Measurements from ENCODE around the gene GPAT3.

GPAT3 gene

GRCh38 chr4:83548151-83548905 lies 12.4 kb downstream of the GPAT3 start:
- H3K4me3 ChIP-seq (ENCODE audit: insufficient read depth, low read depth, low read length, poor library complexity, severe bottlenecking) = no peak overlapping the region
- peak; percentile 6 to 20 (median 20) for DNase-seq
- no peak overlapping the region for H3K27ac ChIP-seq (ENCODE audit: insufficient read depth, low read length, poor library complexity, severe bottlenecking)
- no peaks in the 10 kb centered on the region for H3K9me3 ChIP-seq (ENCODE audit: control insufficient read depth, low read length)
- no peaks in the 10 kb centered on the region for H3K27me3 ChIP-seq (replicated peaks; ENCODE audit: control insufficient read depth, insufficient read depth, low read length, poor library complexity, severe bottlenecking)
- no peaks in the 10 kb centered on the region for H3K4me1 ChIP-seq (ENCODE audit: control insufficient read depth, insufficient read depth, low read length, poor library complexity, severe bottlenecking)
- no peaks in the 10 kb centered on the region for H3K36me3 ChIP-seq (ENCODE audit: control insufficient read depth, insufficient read depth, low read length)

- DNase-seq = no peak
- no peak overlapping the region for H3K27ac ChIP-seq (ENCODE audit: insufficient read depth, low read length, poor library complexity, severe bottlenecking)
- no peaks in the 10 kb centered on the region for H3K27me3 ChIP-seq (replicated peaks; ENCODE audit: control insufficient read depth, insufficient read depth, low read length, poor library complexity, severe bottlenecking)
- H3K4me1 ChIP-seq (ENCODE audit: control insufficient read depth, insufficient read depth, low read length, poor library complexity, severe bottlenecking) = no peaks in the 10 kb centered on the region
- no peak overlapping the region for H3K4me3 ChIP-seq (ENCODE audit: insufficient read depth, low read depth, low read length, poor library complexity, severe bottlenecking)
- no peaks in the 10 kb centered on the region for H3K36me3 ChIP-seq (ENCODE audit: control insufficient read depth, insufficient read depth, low read length)
- no peaks in the 10 kb centered on the region for H3K9me3 ChIP-seq (ENCODE audit: control insufficient read depth, low read length)
Measured at GRCh38 chr4:83552083-83552482, 16.2 kb downstream of the GPAT3 start.

GRCh38 chr4:83552924-83553323 lies 17.0 kb downstream of the GPAT3 start:
- no peak overlapping the region for H3K27ac ChIP-seq (ENCODE audit: insufficient read depth, low read length, poor library complexity, severe bottlenecking)
- no peaks in the 10 kb centered on the region for H3K4me1 ChIP-seq (ENCODE audit: control insufficient read depth, insufficient read depth, low read length, poor library complexity, severe bottlenecking)
- no peak overlapping the region for H3K4me3 ChIP-seq (ENCODE audit: insufficient read depth, low read depth, low read length, poor library complexity, severe bottlenecking)
- no peaks in the 10 kb centered on the region for H3K27me3 ChIP-seq (replicated peaks; ENCODE audit: control insufficient read depth, insufficient read depth, low read length, poor library complexity, severe bottlenecking)
- H3K9me3 ChIP-seq (ENCODE audit: control insufficient read depth, low read length) = no peaks in the 10 kb centered on the region
- no peaks in the 10 kb centered on the region for H3K36me3 ChIP-seq (ENCODE audit: control insufficient read depth, insufficient read depth, low read length)
- DNase-seq = no peak

- Histone ChIP-seq H3K4me3 (ENCODE audit: insufficient read depth, low read depth, low read length, poor library complexity, severe bottlenecking) (no peak overlapping the region), H3K4me1 (ENCODE audit: control insufficient read depth, insufficient read depth, low read length, poor library complexity, severe bottlenecking) (no peaks in the 10 kb centered on the region), H3K36me3 (ENCODE audit: control insufficient read depth, insufficient read depth, low read length) (no peaks in the 10 kb centered on the region), H3K27me3 (replicated peaks; ENCODE audit: control insufficient read depth, insufficient read depth, low read length, poor library complexity, severe bottlenecking) (no peaks in the 10 kb centered on the region), H3K9me3 (ENCODE audit: control insufficient read depth, low read length) (no peaks in the 10 kb centered on the region), H3K27ac (ENCODE audit: insufficient read depth, low read length, poor library complexity, severe bottlenecking) (no peak overlapping the region)
- no peak for DNase-seq
Measured at GRCh38 chr4:83556006-83556707, 20.2 kb downstream of the GPAT3 start.

GRCh38 chr4:83556816-83557215 lies 20.9 kb downstream of the GPAT3 start:
- no peaks in the 10 kb centered on the region for H3K4me1 ChIP-seq (ENCODE audit: control insufficient read depth, insufficient read depth, low read length, poor library complexity, severe bottlenecking)
- H3K27me3 ChIP-seq (replicated peaks; ENCODE audit: control insufficient read depth, insufficient read depth, low read length, poor library complexity, severe bottlenecking) = no peaks in the 10 kb centered on the region
- no peak overlapping the region for H3K27ac ChIP-seq (ENCODE audit: insufficient read depth, low read length, poor library complexity, severe bottlenecking)
- no peak overlapping the region for H3K4me3 ChIP-seq (ENCODE audit: insufficient read depth, low read depth, low read length, poor library complexity, severe bottlenecking)
- H3K36me3 ChIP-seq (ENCODE audit: control insufficient read depth, insufficient read depth, low read length) = no peaks in the 10 kb centered on the region
- DNase-seq = no peak
- no peaks in the 10 kb centered on the region for H3K9me3 ChIP-seq (ENCODE audit: control insufficient read depth, low read length)

GRCh38 chr4:83558059-83558653 lies 22.2 kb downstream of the GPAT3 start:
- H3K36me3 ChIP-seq (ENCODE audit: control insufficient read depth, insufficient read depth, low read length) = no peaks in the 10 kb centered on the region
- H3K27me3 ChIP-seq (replicated peaks; ENCODE audit: control insufficient read depth, insufficient read depth, low read length, poor library complexity, severe bottlenecking) = no peaks in the 10 kb centered on the region
- DNase-seq = no peak
- H3K4me1 ChIP-seq (ENCODE audit: control insufficient read depth, insufficient read depth, low read length, poor library complexity, severe bottlenecking) = no peaks in the 10 kb centered on the region
- H3K27ac ChIP-seq (ENCODE audit: insufficient read depth, low read length, poor library complexity, severe bottlenecking) = no peak overlapping the region
- no peaks in the 10 kb centered on the region for H3K9me3 ChIP-seq (ENCODE audit: control insufficient read depth, low read length)
- no peak overlapping the region for H3K4me3 ChIP-seq (ENCODE audit: insufficient read depth, low read depth, low read length, poor library complexity, severe bottlenecking)

GRCh38 chr4:83558680-83559079 lies 22.8 kb downstream of the GPAT3 start:
- Histone ChIP-seq H3K9me3 (ENCODE audit: control insufficient read depth, low read length) (no peaks in the 10 kb centered on the region), H3K27me3 (replicated peaks; ENCODE audit: control insufficient read depth, insufficient read depth, low read length, poor library complexity, severe bottlenecking) (no peaks in the 10 kb centered on the region), H3K36me3 (ENCODE audit: control insufficient read depth, insufficient read depth, low read length) (no peaks in the 10 kb centered on the region), H3K4me1 (ENCODE audit: control insufficient read depth, insufficient read depth, low read length, poor library complexity, severe bottlenecking) (no peaks in the 10 kb centered on the region), H3K27ac (ENCODE audit: insufficient read depth, low read length, poor library complexity, severe bottlenecking) (no peak overlapping the region), H3K4me3 (ENCODE audit: insufficient read depth, low read depth, low read length, poor library complexity, severe bottlenecking) (no peak overlapping the region)
- DNase-seq = no peak

GRCh38 chr4:83560523-83560922 lies 24.6 kb downstream of the GPAT3 start:
- H3K27me3 ChIP-seq (replicated peaks; ENCODE audit: control insufficient read depth, insufficient read depth, low read length, poor library complexity, severe bottlenecking) = no peaks in the 10 kb centered on the region
- H3K27ac ChIP-seq (ENCODE audit: insufficient read depth, low read length, poor library complexity, severe bottlenecking) = no peak overlapping the region
- H3K36me3 ChIP-seq (ENCODE audit: control insufficient read depth, insufficient read depth, low read length) = no peaks in the 10 kb centered on the region
- H3K4me3 ChIP-seq (ENCODE audit: insufficient read depth, low read depth, low read length, poor library complexity, severe bottlenecking) = no peak overlapping the region
- H3K4me1 ChIP-seq (ENCODE audit: control insufficient read depth, insufficient read depth, low read length, poor library complexity, severe bottlenecking) = no peaks in the 10 kb centered on the region
- H3K9me3 ChIP-seq (ENCODE audit: control insufficient read depth, low read length) = no peaks in the 10 kb centered on the region
- no peak for DNase-seq

GRCh38 chr4:83561381-83561780 lies 25.5 kb downstream of the GPAT3 start:
- Histone ChIP-seq H3K36me3 (ENCODE audit: control insufficient read depth, insufficient read depth, low read length) (no peaks in the 10 kb centered on the region), H3K9me3 (ENCODE audit: control insufficient read depth, low read length) (no peaks in the 10 kb centered on the region), H3K4me3 (ENCODE audit: insufficient read depth, low read depth, low read length, poor library complexity, severe bottlenecking) (no peak overlapping the region), H3K27me3 (replicated peaks; ENCODE audit: control insufficient read depth, insufficient read depth, low read length, poor library complexity, severe bottlenecking) (no peaks in the 10 kb centered on the region), H3K4me1 (ENCODE audit: control insufficient read depth, insufficient read depth, low read length, poor library complexity, severe bottlenecking) (no peaks in the 10 kb centered on the region), H3K27ac (ENCODE audit: insufficient read depth, low read length, poor library complexity, severe bottlenecking) (no peak overlapping the region)
- DNase-seq = no peak

GRCh38 chr4:83563998-83564397 lies 28.1 kb downstream of the GPAT3 start:
- no peaks in the 10 kb centered on the region for H3K9me3 ChIP-seq (ENCODE audit: control insufficient read depth, low read length)
- no peaks in the 10 kb centered on the region for H3K27me3 ChIP-seq (replicated peaks; ENCODE audit: control insufficient read depth, insufficient read depth, low read length, poor library complexity, severe bottlenecking)
- DNase-seq = no peak

More at GRCh38 chr4:83563998-83564397, 28.1 kb downstream of the GPAT3 start:
- no peak overlapping the region for H3K27ac ChIP-seq (ENCODE audit: insufficient read depth, low read length, poor library complexity, severe bottlenecking)
- H3K4me3 ChIP-seq (ENCODE audit: insufficient read depth, low read depth, low read length, poor library complexity, severe bottlenecking) = no peak overlapping the region
- H3K4me1 ChIP-seq (ENCODE audit: control insufficient read depth, insufficient read depth, low read length, poor library complexity, severe bottlenecking) = no peaks in the 10 kb centered on the region
- no peaks in the 10 kb centered on the region for H3K36me3 ChIP-seq (ENCODE audit: control insufficient read depth, insufficient read depth, low read length)

Measured in effector memory CD4-positive, alpha-beta T cell (primary cell).